Calu3 (cell line): Measurements from ENCODE around the gene TRAF2. TPM values are rescaled to one million over a fixed set of nuclear protein-coding genes. Genes with fewer than 3 reads are reported as not detected.
"Not testable (repeated sequence)": the region's sequence is repeated elsewhere in the genome, so short reads cannot be mapped to it uniquely, and the experiment has no call there.

ENCODE experiments used
- BruUV-seq: library from RNA; stranded (reverse); fragments of 400-500 nt; replicated peaks from 2 replicates; lab custom pipeline; 2021; lab: Mats Ljungman, UMichigan
- CTCF ChIA-PET: fragments of 300-600 bp; sonication (Branson Sonifier 250); formaldehyde crosslinking; loops from one replicate; lab custom pipeline; 2022; ENCODE audit warnings: antibody characterized with exemption; lab: Charles Lee
- DNase-seq: peaks from one replicate; pipeline ENCODE4 v3.0.0; 2022
- H3K27ac Mint-ChIP-seq: one replicate; pipeline ENCODE4 v1.8.0; 2022; ENCODE audit warnings: mixed read lengths; ENCODE audit not compliant: unreplicated experiment
- H3K27me3 Mint-ChIP-seq: one replicate; pipeline ENCODE4 v1.8.0; 2022; ENCODE audit warnings: mixed read lengths; ENCODE audit not compliant: unreplicated experiment
- H3K36me3 Mint-ChIP-seq: one replicate; pipeline ENCODE4 v1.8.0; 2022; ENCODE audit warnings: mild to moderate bottlenecking, moderate library complexity, mixed read lengths; ENCODE audit not compliant: insufficient read depth, unreplicated experiment
- H3K4me1 Mint-ChIP-seq: one replicate; pipeline ENCODE4 v1.8.0; 2022; ENCODE audit warnings: mild to moderate bottlenecking, low read depth, mixed read lengths; ENCODE audit not compliant: unreplicated experiment
- H3K4me3 Mint-ChIP-seq: one replicate; pipeline ENCODE4 v1.8.0; 2022; ENCODE audit warnings: mild to moderate bottlenecking, low read depth, moderate library complexity, mixed read lengths; ENCODE audit not compliant: unreplicated experiment
- H3K9me3 Mint-ChIP-seq: one replicate; pipeline ENCODE4 v1.8.0; 2022; ENCODE audit warnings: low read depth, mixed read lengths; ENCODE audit not compliant: unreplicated experiment
- intact Hi-C: fragments of 100-400 bp; cut with micrococcal nuclease; formaldehyde crosslinking; loops from one replicate; pipeline ENCODE4 v1.10.0; 2022; ENCODE audit not compliant: unreplicated experiment
- total RNA-seq: library from RNA; stranded (reverse); gene quantifications from 2 replicates; pipeline ENCODE4 v1.2.3, GENCODE V29; 2022
- TF ChIP-seq, protein P1 (sequence below): fragments of 200-600 bp; IDR thresholded peaks from one replicate; pipeline ENCODE4 v1.8.0; 2022; ENCODE audit warnings: antibody characterized with exemption; ENCODE audit not compliant: unreplicated experiment

TRAF2 gene
- total RNA-seq, 1 experiment from 2014 or later = 50.5 TPM

DNA sequence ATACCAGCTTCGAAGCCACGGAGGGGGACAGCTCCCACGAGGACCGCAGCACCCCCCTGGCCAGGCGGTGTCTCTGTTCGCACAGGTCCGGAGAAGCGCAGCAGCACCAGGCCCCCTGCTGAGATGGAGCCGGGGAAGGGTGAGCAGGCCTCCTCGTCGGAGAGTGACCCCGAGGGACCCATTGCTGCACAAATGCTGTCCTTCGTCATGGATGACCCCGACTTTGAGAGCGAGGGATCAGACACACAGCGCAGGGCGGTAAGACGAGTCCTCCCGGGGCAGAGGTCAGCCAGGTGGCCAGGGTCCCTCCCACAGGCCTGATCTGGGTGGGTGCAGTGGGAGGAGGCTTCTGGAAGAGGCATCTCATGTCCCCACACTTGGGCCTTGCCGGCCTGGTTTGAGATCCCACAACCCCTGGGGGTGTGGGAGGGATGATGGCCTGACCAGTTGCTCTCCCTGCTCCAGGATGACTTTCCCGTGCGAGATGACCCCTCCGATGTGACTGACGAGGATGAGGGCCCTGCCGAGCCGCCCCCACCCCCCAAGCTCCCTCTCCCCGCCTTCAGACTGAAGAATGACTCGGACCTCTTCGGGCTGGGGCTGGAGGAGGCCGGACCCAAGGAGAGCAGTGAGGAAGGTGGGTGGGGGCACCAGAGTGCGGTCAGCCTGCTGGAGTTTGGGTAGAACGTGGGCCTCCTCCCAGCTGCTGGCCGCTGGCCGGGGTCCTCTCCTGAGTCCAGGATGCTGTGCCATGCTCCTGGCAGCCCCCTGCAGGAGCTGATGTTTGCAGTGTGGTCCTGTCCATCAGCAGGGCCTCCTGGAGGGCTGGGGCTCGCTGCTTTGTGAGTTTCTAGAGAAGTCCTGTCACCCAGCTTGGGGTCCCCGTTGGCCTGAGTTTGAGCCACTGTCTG, 46.8 kb upstream of the TRAF2 start:
- no peak overlapping the region for H3K27ac Mint-ChIP-seq
- no peak for DNase-seq
- peaks cover 8% of the 10 kb centered on the region for H3K4me1 Mint-ChIP-seq
- H3K4me3 Mint-ChIP-seq = no peak overlapping the region
- intact Hi-C loops = no loop called here
- H3K36me3 Mint-ChIP-seq = peaks cover 29% of the 10 kb centered on the region
- CTCF ChIA-PET = no interaction called here
- BruUV-seq = no TSS peak
- TF ChIP-seq, protein P1, sequence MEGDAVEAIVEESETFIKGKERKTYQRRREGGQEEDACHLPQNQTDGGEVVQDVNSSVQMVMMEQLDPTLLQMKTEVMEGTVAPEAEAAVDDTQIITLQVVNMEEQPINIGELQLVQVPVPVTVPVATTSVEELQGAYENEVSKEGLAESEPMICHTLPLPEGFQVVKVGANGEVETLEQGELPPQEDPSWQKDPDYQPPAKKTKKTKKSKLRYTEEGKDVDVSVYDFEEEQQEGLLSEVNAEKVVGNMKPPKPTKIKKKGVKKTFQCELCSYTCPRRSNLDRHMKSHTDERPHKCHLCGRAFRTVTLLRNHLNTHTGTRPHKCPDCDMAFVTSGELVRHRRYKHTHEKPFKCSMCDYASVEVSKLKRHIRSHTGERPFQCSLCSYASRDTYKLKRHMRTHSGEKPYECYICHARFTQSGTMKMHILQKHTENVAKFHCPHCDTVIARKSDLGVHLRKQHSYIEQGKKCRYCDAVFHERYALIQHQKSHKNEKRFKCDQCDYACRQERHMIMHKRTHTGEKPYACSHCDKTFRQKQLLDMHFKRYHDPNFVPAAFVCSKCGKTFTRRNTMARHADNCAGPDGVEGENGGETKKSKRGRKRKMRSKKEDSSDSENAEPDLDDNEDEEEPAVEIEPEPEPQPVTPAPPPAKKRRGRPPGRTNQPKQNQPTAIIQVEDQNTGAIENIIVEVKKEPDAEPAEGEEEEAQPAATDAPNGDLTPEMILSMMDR = no peak
- H3K9me3 Mint-ChIP-seq = no peaks in the 10 kb centered on the region
- no peaks in the 10 kb centered on the region for H3K27me3 Mint-ChIP-seq

DNA sequence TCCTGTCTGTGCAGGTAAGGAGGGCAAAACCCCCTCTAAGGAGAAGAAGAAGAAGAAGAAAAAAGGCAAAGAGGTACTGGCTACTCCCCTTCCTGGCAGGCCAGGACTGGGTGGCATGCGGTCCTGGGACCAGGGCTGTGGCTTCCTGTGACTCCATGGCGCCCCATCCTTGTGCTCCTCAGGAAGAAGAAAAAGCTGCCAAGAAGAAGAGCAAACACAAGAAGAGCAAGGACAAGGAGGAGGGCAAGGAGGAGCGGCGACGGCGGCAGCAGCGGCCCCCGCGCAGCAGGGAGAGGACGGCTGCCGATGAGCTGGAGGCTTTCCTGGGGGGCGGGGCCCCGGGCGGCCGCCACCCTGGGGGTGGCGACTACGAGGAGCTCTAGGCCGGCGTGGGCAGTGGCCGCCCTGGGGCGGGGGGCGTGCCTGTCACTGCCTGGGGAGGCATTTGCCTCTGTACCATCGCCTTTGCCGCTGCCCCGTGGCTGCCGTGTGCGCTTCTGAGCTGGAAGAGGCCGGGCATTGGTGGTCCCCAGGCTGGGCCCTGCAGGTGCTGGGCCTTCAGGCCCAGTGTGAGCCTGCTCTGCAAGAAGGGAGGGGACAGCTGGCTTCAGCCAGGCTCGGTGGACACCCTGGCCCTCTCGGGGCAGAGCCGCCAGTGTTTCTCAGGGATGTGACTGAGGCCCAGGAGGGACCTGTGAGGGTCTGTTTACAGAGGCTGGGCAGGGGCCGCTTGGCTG, 46.0 kb upstream of the TRAF2 start:
- DNase-seq = no peak
- Mint-ChIP-seq H3K9me3 (no peaks in the 10 kb centered on the region), H3K4me3 (no peak overlapping the region), H3K27ac (no peak overlapping the region), H3K27me3 (no peaks in the 10 kb centered on the region), H3K36me3 (peaks cover 24% of the 10 kb centered on the region), H3K4me1 (peaks cover 8% of the 10 kb centered on the region)
- TSS peak; percentile 65 for BruUV-seq
- intact Hi-C loops = no loop called here
- TF ChIP-seq, protein P1 = no peak
- CTCF ChIA-PET = no interaction called here

DNA sequence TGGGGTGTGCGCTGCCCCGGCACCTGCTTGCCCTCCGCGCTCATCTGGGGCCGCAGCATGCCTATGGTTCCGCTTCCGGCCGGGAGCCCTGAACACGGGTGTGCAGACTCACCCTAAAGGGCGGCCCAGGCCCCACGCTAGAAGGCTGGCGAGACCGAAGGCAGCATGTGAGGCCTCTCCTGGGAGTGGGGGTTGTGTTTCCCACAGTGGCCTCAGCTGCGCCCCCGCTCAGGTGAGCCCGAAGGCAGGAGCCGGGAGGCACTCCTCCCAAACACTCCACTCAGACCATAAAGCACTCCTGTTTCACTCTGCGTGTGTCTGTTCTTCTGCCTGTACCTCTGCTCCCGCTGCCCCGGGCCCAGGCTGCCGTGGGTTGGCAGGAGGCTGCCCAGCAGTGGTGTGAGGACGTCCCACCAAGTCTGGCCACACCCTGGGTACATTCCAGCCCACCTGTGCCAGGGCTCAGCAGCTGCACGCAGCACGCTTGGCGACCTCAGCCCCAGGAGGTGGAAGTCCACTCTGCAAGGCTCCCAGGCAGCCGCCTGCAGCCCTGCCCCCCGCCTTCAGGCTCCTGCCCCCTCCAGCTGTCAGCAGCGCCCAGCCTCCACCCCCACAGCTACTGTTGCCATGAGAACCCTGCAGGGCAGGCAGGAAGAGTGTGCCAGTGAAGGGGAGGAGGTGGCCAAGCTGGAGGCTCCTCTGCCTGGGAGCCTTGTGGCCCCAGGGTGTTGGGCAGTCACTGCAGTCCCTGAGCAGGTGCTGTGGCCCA, 45.3 kb upstream of the TRAF2 start:
- Mint-ChIP-seq H3K4me3 (no peak overlapping the region), H3K27me3 (no peaks in the 10 kb centered on the region), H3K4me1 (peaks cover 8% of the 10 kb centered on the region), H3K9me3 (no peaks in the 10 kb centered on the region), H3K27ac (no peak overlapping the region), H3K36me3 (peaks cover 25% of the 10 kb centered on the region)
- intact Hi-C loops = no loop called here
- CTCF ChIA-PET = interaction anchor here (1.2 kb wide), 1 partner anchor 50 kb away, joined by 3 read pairs; no protein-coding TSS in a partner anchor
- BruUV-seq = no TSS peak
- TF ChIP-seq, protein P1 = no peak
- DNase-seq = peak; percentile 54

DNA sequence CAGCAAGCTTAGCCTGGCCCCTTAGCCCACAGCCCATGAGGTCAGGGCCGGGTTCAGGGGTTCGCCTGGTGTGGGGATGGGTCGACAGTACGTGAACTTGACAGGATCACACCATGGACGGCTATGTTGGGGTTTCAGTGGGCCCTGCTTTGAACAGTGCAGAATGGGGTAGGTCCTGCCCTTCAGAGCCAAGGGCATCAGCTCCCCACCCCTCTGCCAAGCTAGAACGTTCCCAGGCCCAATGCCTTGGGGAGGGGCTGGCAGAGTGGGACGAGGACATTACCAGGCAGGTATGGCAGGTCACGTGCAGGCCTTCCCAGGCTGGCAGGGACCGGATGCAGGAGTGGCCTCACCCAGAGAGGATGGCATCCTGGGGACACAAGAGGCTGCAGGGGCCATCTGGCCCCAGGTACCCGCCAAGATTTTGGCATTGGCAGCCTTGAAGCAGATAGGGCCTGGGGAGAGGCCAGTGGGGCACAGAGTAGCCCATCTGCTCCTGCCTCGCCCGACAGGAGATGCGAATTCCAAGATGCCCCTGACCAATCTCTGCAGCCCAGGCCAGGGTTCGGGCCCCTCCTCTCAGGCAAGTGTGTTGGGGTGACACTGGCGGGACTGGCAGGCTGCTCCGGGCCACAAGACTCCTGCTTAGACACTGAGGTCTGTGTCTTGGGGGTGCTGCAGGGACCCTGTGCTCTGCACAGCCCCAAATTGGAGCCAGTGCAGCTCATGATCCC, 44.5 kb upstream of the TRAF2 start:
- intact Hi-C loops, DNase-seq, H3K9me3 Mint-ChIP-seq, H3K27me3 Mint-ChIP-seq, H3K4me1 Mint-ChIP-seq, BruUV-seq: not testable (repeated sequence)
- Mint-ChIP-seq H3K4me3 (peak overlapping the region; percentile 71), H3K36me3 (peaks cover 31% of the 10 kb centered on the region), H3K27ac (peak overlapping the region; percentile 39)
- CTCF ChIA-PET = interaction anchor here (0.7 to 1.2 kb wide), 6 partner anchors 22 to 193 kb away, joined by 3 to 6 read pairs (median 4); no protein-coding TSS in a partner anchor
